Measurements from ENCODE around the gene OVOL2. TPM values are rescaled to one million over a fixed set of nuclear protein-coding genes. Genes with fewer than 3 reads are reported as not detected.
A peak's percentile ranks its signal among the peaks of the same experiment; 100 is the strongest.

Gene OVOL2
- total and polyA plus RNA-seq, 10 of the 15 experiments (the other 5 are each of a cell fraction or from before 2014, with no cell fraction given): not detected

DNA sequence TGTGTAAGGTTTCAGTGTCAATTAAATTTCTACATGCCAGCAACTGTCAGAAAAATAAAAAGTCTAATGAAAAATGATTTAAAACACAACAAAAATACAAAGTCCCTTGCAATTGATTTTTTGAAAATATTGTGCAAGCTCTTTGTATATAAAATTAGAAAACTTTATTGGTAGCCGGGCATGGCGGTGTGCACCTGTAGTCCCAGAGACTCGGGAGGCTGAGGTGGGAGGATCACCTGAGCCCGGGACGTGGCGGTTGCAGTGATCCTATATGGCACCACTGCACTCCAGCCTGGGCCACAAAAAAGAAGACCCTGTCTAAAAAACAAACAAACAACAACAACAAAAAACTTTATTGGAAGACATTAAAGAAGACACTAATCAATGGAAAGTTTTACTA is 6.0 kb upstream of the OVOL2 start:
- CTCF ChIA-PET: no interaction called here
- no peak for ATAC-seq
- no peak overlapping the region for H3K4me3 ChIP-seq
- no peaks in the 10 kb centered on the region for H3K4me1 ChIP-seq (ENCODE audit: control insufficient read depth, insufficient read depth, low read length)
- SMC1A ChIA-PET (ENCODE audit: uncharacterized antibody, unreplicated experiment): interaction anchor here (0.7 kb wide), 1 partner anchor 91 kb away, joined by 6 read pairs; no protein-coding TSS in a partner anchor
- POLR2A ChIA-PET: no interaction called here
- in situ Hi-C loops (cut with MboI): no loop called here
- DNase-seq (ENCODE audit: low read depth, low spot score): no peak
- peaks cover 1 to 6% of the 10 kb centered on the region in 2 experiments for H3K27me3 ChIP-seq (replicated peaks in 1 of 2; ENCODE audit: control insufficient read depth in 2 of 2, insufficient read depth in 2 of 2, low read length in 1 of 2)
- no peak overlapping the region for H3K27ac ChIP-seq (ENCODE audit: control insufficient read depth, insufficient read depth)
- RAD21 ChIA-PET (ENCODE audit: unreplicated experiment): no interaction called here
- no peaks in the 10 kb centered on the region for H4K20me1 ChIP-seq (ENCODE audit: control insufficient read depth, insufficient read depth)
- H3K9me3 ChIP-seq (replicated peaks; ENCODE audit: control insufficient read depth, insufficient read depth, low read length): no peaks in the 10 kb centered on the region
- no peaks in the 10 kb centered on the region for H3K79me2 ChIP-seq (ENCODE audit: control insufficient read depth, insufficient read depth, low read length)
- intact Hi-C loops (cut with micrococcal nuclease; ENCODE audit: unreplicated experiment): no loop called here
- WGBS (ENCODE audit: insufficient coverage, insufficient replicate concordance, low lambda C conversion rate, missing lambda C conversion rate): 65% methylated on average over 6 of the region's 6 CpGs
- no TSS peak for BruUV-seq (replicated peaks)
- FAIRE-seq: no peak
- no peak overlapping the region for H3K9ac ChIP-seq (ENCODE audit: control insufficient read depth, insufficient read depth, low read length)
- no peak overlapping the region for H3K4me2 ChIP-seq (ENCODE audit: control insufficient read depth, insufficient read depth)
- TF ChIP-seq, protein P1, sequence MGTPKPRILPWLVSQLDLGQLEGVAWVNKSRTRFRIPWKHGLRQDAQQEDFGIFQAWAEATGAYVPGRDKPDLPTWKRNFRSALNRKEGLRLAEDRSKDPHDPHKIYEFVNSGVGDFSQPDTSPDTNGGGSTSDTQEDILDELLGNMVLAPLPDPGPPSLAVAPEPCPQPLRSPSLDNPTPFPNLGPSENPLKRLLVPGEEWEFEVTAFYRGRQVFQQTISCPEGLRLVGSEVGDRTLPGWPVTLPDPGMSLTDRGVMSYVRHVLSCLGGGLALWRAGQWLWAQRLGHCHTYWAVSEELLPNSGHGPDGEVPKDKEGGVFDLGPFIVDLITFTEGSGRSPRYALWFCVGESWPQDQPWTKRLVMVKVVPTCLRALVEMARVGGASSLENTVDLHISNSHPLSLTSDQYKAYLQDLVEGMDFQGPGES (IDR thresholded peaks at IDR 0.05): no peak
- TF ChIP-seq FOXK2 (IDR thresholded peaks at IDR 0.05) (no peak), CBX5 (IDR thresholded peaks at IDR 0.05; ENCODE audit: low read depth) (no peak), BCL11A (IDR thresholded peaks at IDR 0.05; ENCODE audit: low read depth, low read length) (no peak), STAT1 (conservative IDR thresholded peaks at IDR 0.05) (no peak), RUNX3 (IDR thresholded peaks at IDR 0.05; ENCODE audit: low read length) (no peak)
- TF ChIP-seq, protein P2, sequence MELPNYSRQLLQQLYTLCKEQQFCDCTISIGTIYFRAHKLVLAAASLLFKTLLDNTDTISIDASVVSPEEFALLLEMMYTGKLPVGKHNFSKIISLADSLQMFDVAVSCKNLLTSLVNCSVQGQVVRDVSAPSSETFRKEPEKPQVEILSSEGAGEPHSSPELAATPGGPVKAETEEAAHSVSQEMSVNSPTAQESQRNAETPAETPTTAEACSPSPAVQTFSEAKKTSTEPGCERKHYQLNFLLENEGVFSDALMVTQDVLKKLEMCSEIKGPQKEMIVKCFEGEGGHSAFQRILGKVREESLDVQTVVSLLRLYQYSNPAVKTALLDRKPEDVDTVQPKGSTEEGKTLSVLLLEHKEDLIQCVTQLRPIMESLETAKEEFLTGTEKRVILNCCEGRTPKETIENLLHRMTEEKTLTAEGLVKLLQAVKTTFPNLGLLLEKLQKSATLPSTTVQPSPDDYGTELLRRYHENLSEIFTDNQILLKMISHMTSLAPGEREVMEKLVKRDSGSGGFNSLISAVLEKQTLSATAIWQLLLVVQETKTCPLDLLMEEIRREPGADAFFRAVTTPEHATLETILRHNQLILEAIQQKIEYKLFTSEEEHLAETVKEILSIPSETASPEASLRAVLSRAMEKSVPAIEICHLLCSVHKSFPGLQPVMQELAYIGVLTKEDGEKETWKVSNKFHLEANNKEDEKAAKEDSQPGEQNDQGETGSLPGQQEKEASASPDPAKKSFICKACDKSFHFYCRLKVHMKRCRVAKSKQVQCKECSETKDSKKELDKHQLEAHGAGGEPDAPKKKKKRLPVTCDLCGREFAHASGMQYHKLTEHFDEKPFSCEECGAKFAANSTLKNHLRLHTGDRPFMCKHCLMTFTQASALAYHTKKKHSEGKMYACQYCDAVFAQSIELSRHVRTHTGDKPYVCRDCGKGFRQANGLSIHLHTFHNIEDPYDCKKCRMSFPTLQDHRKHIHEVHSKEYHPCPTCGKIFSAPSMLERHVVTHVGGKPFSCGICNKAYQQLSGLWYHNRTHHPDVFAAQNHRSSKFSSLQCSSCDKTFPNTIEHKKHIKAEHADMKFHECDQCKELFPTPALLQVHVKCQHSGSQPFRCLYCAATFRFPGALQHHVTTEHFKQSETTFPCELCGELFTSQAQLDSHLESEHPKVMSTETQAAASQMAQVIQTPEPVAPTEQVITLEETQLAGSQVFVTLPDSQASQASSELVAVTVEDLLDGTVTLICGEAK (IDR thresholded peaks at IDR 0.05; ENCODE audit: borderline replicate concordance): peak; percentile 63; the same call in 1 of the 2 replicates
- TF ChIP-seq, protein P3, sequence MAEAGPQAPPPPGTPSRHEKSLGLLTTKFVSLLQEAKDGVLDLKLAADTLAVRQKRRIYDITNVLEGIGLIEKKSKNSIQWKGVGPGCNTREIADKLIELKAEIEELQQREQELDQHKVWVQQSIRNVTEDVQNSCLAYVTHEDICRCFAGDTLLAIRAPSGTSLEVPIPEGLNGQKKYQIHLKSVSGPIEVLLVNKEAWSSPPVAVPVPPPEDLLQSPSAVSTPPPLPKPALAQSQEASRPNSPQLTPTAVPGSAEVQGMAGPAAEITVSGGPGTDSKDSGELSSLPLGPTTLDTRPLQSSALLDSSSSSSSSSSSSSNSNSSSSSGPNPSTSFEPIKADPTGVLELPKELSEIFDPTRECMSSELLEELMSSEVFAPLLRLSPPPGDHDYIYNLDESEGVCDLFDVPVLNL (IDR thresholded peaks at IDR 0.05; ENCODE audit: low read depth, low read length): no peak
- TF ChIP-seq, protein P4, sequence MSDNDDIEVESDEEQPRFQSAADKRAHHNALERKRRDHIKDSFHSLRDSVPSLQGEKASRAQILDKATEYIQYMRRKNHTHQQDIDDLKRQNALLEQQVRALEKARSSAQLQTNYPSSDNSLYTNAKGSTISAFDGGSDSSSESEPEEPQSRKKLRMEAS (IDR thresholded peaks at IDR 0.05; ENCODE audit: low read depth, low read length): no peak
- H2AFZ ChIP-seq (ENCODE audit: control insufficient read depth, low read depth, low read length): no peak overlapping the region
- H3K36me3 ChIP-seq (ENCODE audit: control insufficient read depth in 2 of 2, insufficient read depth in 2 of 2, low read length in 1 of 2): no peaks in the 10 kb centered on the region
